ENCODE data around the gene GALNT10.

GRCh38 chr5:154141745-154142221 lies 48.8 kb upstream of the GALNT10 start:
- TF ChIP-seq NCOR1 (IDR thresholded peaks at IDR 0.05) (no peak), POLR2A (conservative IDR thresholded peaks at IDR 0.05) (no peak), KLF6 (CRISPR knock-in tag; IDR thresholded peaks at IDR 0.05; ENCODE audit: borderline replicate concordance) (no peak), RAD21 (CRISPR knock-in tag; conservative IDR thresholded peaks at IDR 0.05 in 1 of 2, IDR thresholded peaks at IDR 0.05 in 1 of 2) (no peak), FOS (IDR thresholded peaks at IDR 0.05; ENCODE audit: extremely low read depth, insufficient read length) (no peak), FOXJ3 (CRISPR knock-in tag; IDR thresholded peaks at IDR 0.05) (no peak), CBX3 (IDR thresholded peaks at IDR 0.05; ENCODE audit: borderline replicate concordance in 1 of 2, low read length in 2 of 2) (no peak), SMARCC2 (IDR thresholded peaks at IDR 0.05; ENCODE audit: low read depth) (no peak), SP1 (CRISPR knock-in tag; IDR thresholded peaks at IDR 0.05) (no peak)
- TF ChIP-seq, protein P1, sequence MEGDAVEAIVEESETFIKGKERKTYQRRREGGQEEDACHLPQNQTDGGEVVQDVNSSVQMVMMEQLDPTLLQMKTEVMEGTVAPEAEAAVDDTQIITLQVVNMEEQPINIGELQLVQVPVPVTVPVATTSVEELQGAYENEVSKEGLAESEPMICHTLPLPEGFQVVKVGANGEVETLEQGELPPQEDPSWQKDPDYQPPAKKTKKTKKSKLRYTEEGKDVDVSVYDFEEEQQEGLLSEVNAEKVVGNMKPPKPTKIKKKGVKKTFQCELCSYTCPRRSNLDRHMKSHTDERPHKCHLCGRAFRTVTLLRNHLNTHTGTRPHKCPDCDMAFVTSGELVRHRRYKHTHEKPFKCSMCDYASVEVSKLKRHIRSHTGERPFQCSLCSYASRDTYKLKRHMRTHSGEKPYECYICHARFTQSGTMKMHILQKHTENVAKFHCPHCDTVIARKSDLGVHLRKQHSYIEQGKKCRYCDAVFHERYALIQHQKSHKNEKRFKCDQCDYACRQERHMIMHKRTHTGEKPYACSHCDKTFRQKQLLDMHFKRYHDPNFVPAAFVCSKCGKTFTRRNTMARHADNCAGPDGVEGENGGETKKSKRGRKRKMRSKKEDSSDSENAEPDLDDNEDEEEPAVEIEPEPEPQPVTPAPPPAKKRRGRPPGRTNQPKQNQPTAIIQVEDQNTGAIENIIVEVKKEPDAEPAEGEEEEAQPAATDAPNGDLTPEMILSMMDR (IDR thresholded peaks at IDR 0.05 in 2 of 3, conservative IDR thresholded peaks at IDR 0.05 in 1 of 3; ENCODE audit: insufficient read depth in 2 of 3, low read depth in 1 of 3, low read length in 3 of 3), result no peak
- TF ChIP-seq, protein P2, sequence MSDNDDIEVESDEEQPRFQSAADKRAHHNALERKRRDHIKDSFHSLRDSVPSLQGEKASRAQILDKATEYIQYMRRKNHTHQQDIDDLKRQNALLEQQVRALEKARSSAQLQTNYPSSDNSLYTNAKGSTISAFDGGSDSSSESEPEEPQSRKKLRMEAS (CRISPR knock-in tag; IDR thresholded peaks at IDR 0.05), result no peak

Measured in K562 (cell line).